WTC11 (cell line): ENCODE measurements around the gene TOR3A.

ENCODE experiments used
- CBFB ChIP-seq: sonication (generic); formaldehyde crosslinking; IDR thresholded peaks from 2 replicates; pipeline ENCODE4 v1.8.1; 2022; ENCODE audit warnings: mild to moderate bottlenecking, low read depth, missing genetic modification reagents
- CTCF ChIP-seq: fragments of 200-600 bp; IDR thresholded peaks from 2 replicates; pipeline ENCODE4 v1.8.0; 2022; ENCODE audit warnings: antibody characterized with exemption
- JUN ChIP-seq: sonication (generic); formaldehyde crosslinking; IDR thresholded peaks from 2 replicates; pipeline ENCODE4 v1.8.0; 2023; ENCODE audit warnings: mild to moderate bottlenecking, missing genetic modification reagents
- MAX ChIP-seq: sonication (generic); formaldehyde crosslinking; IDR thresholded peaks from 2 replicates; pipeline ENCODE4 v1.8.0; 2022; ENCODE audit warnings: mild to moderate bottlenecking, missing genetic modification reagents
- NFE2L1 ChIP-seq: sonication (generic); formaldehyde crosslinking; IDR thresholded peaks from 2 replicates; pipeline ENCODE4 v1.8.1; 2023; ENCODE audit warnings: missing genetic modification reagents
- NR1H2 ChIP-seq: sonication (generic); formaldehyde crosslinking; IDR thresholded peaks from 2 replicates; pipeline ENCODE4 v1.9.0; 2021; ENCODE audit warnings: mild to moderate bottlenecking, moderate library complexity, missing genetic modification reagents
- SMAD3 ChIP-seq: sonication (generic); formaldehyde crosslinking; IDR thresholded peaks from 2 replicates; pipeline ENCODE4 v1.8.0; 2022; ENCODE audit warnings: missing genetic modification reagents, mild to moderate bottlenecking, borderline replicate concordance
- STAT6 ChIP-seq: sonication (generic); formaldehyde crosslinking; conservative IDR thresholded peaks from 2 replicates; pipeline ENCODE4 v1.8.1; 2023; ENCODE audit warnings: mild to moderate bottlenecking, low read depth, missing genetic modification reagents, moderate library complexity
- USF1 ChIP-seq: sonication (generic); formaldehyde crosslinking; IDR thresholded peaks from 2 replicates; pipeline ENCODE4 v1.8.0; 2022; ENCODE audit warnings: mild to moderate bottlenecking, missing genetic modification reagents
- ZNF423 ChIP-seq: fragments of 250-450 bp; sonication (Bioruptor Pico); IDR thresholded peaks from 2 replicates; pipeline ENCODE4 v2.1.2; 2022; ENCODE audit warnings: mild to moderate bottlenecking, moderate library complexity
- ZSCAN18 ChIP-seq: fragments of 250-450 bp; sonication (Bioruptor Pico); IDR thresholded peaks from 2 replicates; pipeline ENCODE4 v2.1.2; 2022; ENCODE audit warnings: mild to moderate bottlenecking, moderate library complexity

GRCh38 chr1:179120736-179121135 is 38.9 kb downstream of the TOR3A start:
- TF ChIP-seq SMAD3 (CRISPR knock-in tag) (no peak), NFE2L1 (CRISPR knock-in tag) (no peak), CTCF (no peak), NR1H2 (CRISPR knock-in tag) (no peak), CBFB (CRISPR knock-in tag) (no peak), ZSCAN18 (CRISPR knock-in tag) (no peak), USF1 (no peak), JUN (CRISPR knock-in tag) (no peak), STAT6 (no peak), MAX (no peak), ZNF423 (no peak)
